KMS-11 (cell line): ENCODE measurements around the gene KLK11.

Experiments used
- H2AFZ ChIP-seq: fragments of 200-600 bp; sonication (generic); 2 replicates; pipeline ENCODE4 v1.6.1; 2016; ENCODE audit warnings: antibody characterized with exemption, mixed run types, low read depth
- H3K27ac ChIP-seq: fragments of 200-600 bp; sonication (generic); 2 replicates; pipeline ENCODE4 v1.6.1; 2016; ENCODE audit warnings: mild to moderate bottlenecking, mixed run types
- H3K27me3 ChIP-seq: fragments of 200-600 bp; sonication (generic); 2 replicates; pipeline ENCODE4 v1.6.1; 2017; ENCODE audit warnings: mild to moderate bottlenecking, low read depth, mixed run types, moderate library complexity; ENCODE audit not compliant: insufficient read depth
- H3K36me3 ChIP-seq: fragments of 200-600 bp; sonication (generic); 2 replicates; pipeline ENCODE4 v1.6.1; 2017; ENCODE audit warnings: mild to moderate bottlenecking, mixed run types; ENCODE audit not compliant: insufficient read depth
- H3K4me1 ChIP-seq: fragments of 200-600 bp; sonication (generic); 2 replicates; pipeline ENCODE4 v1.6.1; 2016; ENCODE audit warnings: mild to moderate bottlenecking, low read depth, mixed run types; ENCODE audit not compliant: poor library complexity, severe bottlenecking
- H3K4me2 ChIP-seq: fragments of 200-600 bp; sonication (generic); 2 replicates; pipeline ENCODE4 v1.7.0; 2016; ENCODE audit warnings: mild to moderate bottlenecking, mixed run types
- H3K4me3 ChIP-seq: fragments of 200-600 bp; sonication (generic); IDR thresholded peaks from 2 replicates; pipeline ENCODE4 v1.6.1; 2017; ENCODE audit warnings: low read depth, low read length, mixed read lengths; ENCODE audit not compliant: insufficient read depth
- H3K79me2 ChIP-seq: fragments of 200-600 bp; sonication (generic); 2 replicates; pipeline ENCODE4 v1.6.1; 2016; ENCODE audit warnings: low read depth, mixed run types; ENCODE audit not compliant: insufficient read depth
- H3K9ac ChIP-seq: fragments of 200-600 bp; sonication (generic); 2 replicates; pipeline ENCODE4 v1.6.1; 2016; ENCODE audit warnings: mild to moderate bottlenecking, mixed run types
- H4K20me1 ChIP-seq: fragments of 200-600 bp; sonication (generic); 2 replicates; pipeline ENCODE4 v1.6.1; 2016; ENCODE audit warnings: mild to moderate bottlenecking, mixed run types; ENCODE audit not compliant: insufficient read depth
- CTCF ChIP-seq: fragments of 200-600 bp; sonication (generic); conservative IDR thresholded peaks from 2 replicates; pipeline ENCODE4 v1.6.1; 2017; ENCODE audit warnings: low read depth, mild to moderate bottlenecking, antibody characterized with exemption, low read length, moderate library complexity, mixed read lengths

Gene KLK11

GRCh38 chr19:50981587-50982146 lies 44.7 kb downstream of the KLK11 start:
- Histone ChIP-seq H3K79me2 (no peaks in the 10 kb centered on the region), H3K4me1 (no peaks in the 10 kb centered on the region), H3K36me3 (no peaks in the 10 kb centered on the region), H3K4me2 (no peak overlapping the region), H3K9ac (no peak overlapping the region), H4K20me1 (no peaks in the 10 kb centered on the region), H3K4me3 (no peak overlapping the region), H3K27ac (no peak overlapping the region), H3K27me3 (no peaks in the 10 kb centered on the region), H2AFZ (no peak overlapping the region)
- TF ChIP-seq CTCF = no peak

- no peaks in the 10 kb centered on the region for H3K79me2 ChIP-seq
- H2AFZ ChIP-seq = no peak overlapping the region
- H3K36me3 ChIP-seq = no peaks in the 10 kb centered on the region
- no peak overlapping the region for H3K27ac ChIP-seq
- no peak overlapping the region for H3K4me2 ChIP-seq
- no peak overlapping the region for H3K9ac ChIP-seq
- no peaks in the 10 kb centered on the region for H4K20me1 ChIP-seq
- H3K27me3 ChIP-seq = no peaks in the 10 kb centered on the region
- no peak for TF ChIP-seq CTCF
- H3K4me3 ChIP-seq = no peak overlapping the region
- H3K4me1 ChIP-seq = no peaks in the 10 kb centered on the region
Observed at GRCh38 chr19:50980208-50980607, 46.2 kb downstream of the KLK11 start.

GRCh38 chr19:50979758-50980157 lies 46.7 kb downstream of the KLK11 start:
- Histone ChIP-seq H2AFZ (no peak overlapping the region), H3K36me3 (no peaks in the 10 kb centered on the region), H3K4me3 (no peak overlapping the region), H3K27ac (no peak overlapping the region), H3K79me2 (no peaks in the 10 kb centered on the region), H3K4me2 (no peak overlapping the region), H4K20me1 (no peaks in the 10 kb centered on the region), H3K4me1 (no peaks in the 10 kb centered on the region), H3K9ac (no peak overlapping the region), H3K27me3 (no peaks in the 10 kb centered on the region)
- no peak for TF ChIP-seq CTCF

GRCh38 chr19:50978772-50979390 lies 47.5 kb downstream of the KLK11 start:
- H3K4me2 ChIP-seq = no peak overlapping the region
- no peak overlapping the region for H3K9ac ChIP-seq
- TF ChIP-seq CTCF = no peak
- no peaks in the 10 kb centered on the region for H3K36me3 ChIP-seq
- no peaks in the 10 kb centered on the region for H3K4me1 ChIP-seq
- H3K79me2 ChIP-seq = no peaks in the 10 kb centered on the region
- no peak overlapping the region for H2AFZ ChIP-seq
- H4K20me1 ChIP-seq = no peaks in the 10 kb centered on the region
- H3K27ac ChIP-seq = no peak overlapping the region
- H3K4me3 ChIP-seq = no peak overlapping the region
- H3K27me3 ChIP-seq = no peaks in the 10 kb centered on the region
